Mucosa of stomach (tissue), 1 donor: Measurements from ENCODE around the gene KLHDC8A.
"Not testable (repeated sequence)": the region's sequence is repeated elsewhere in the genome, so short reads cannot be mapped to it uniquely, and the experiment has no call there.

Experiments
- H3K27me3 ChIP-seq: one replicate; pipeline ENCODE4 v1.7.0; 2013; ENCODE audit warnings: mild to moderate bottlenecking, low read length; ENCODE audit not compliant: control insufficient read depth, insufficient read depth
- H3K36me3 ChIP-seq: one replicate; pipeline ENCODE4 v1.7.0; 2013; ENCODE audit warnings: low read length; ENCODE audit not compliant: control insufficient read depth, insufficient read depth
- H3K4me1 ChIP-seq: one replicate; pipeline ENCODE4 v1.7.0; 2013; ENCODE audit warnings: mild to moderate bottlenecking, low read length; ENCODE audit not compliant: control insufficient read depth, insufficient read depth
- H3K4me3 ChIP-seq: one replicate; pipeline ENCODE4 v1.7.0; 2013; ENCODE audit warnings: low read length
- H3K9ac ChIP-seq: one replicate; pipeline ENCODE4 v1.7.0; 2013; ENCODE audit warnings: mild to moderate bottlenecking, low read length, moderate library complexity
- H3K9me3 ChIP-seq: one replicate; pipeline ENCODE4 v1.7.0; 2013; ENCODE audit warnings: mild to moderate bottlenecking, low read length, moderate library complexity; ENCODE audit not compliant: control insufficient read depth
- donor health status: Pancreatic carcinoma.

Gene KLHDC8A

DNA sequence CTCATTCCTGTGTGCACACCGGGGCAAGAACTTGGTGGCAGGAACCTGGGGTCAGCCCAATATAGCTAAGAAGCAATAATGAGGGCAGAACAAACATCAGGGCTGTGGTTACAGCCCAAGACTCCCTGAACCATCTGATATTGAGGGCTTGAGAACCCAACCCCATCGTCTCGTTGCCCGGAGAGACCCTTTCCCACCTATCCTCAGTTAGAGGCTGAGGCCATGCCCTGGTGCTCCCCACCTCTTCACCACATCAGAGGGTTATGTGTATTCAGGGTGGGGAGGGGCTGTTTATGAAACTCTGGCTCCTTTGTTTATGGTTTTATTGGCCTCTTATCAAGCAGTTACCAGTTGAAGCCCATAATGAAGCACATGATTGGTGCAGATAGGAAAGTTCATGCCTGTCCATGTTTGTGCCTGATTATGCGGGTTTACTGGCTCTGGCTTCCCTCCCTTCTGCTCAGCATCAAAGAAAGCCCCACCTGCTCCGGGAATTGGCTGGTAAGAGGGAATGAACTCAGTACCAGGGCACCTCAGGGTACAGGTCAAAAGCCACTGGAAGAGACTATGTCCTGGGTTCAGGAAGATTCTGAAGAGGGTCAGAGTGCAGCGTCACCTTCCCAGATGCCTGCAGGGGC, 49.7 kb downstream of the KLHDC8A start:
- Histone ChIP-seq H3K9ac (no peak overlapping the region), H3K36me3 (peaks cover 16% of the 10 kb centered on the region), H3K4me1 (no peaks in the 10 kb centered on the region), H3K27me3 (no peaks in the 10 kb centered on the region), H3K9me3 (no peaks in the 10 kb centered on the region), H3K4me3 (no peak overlapping the region)

DNA sequence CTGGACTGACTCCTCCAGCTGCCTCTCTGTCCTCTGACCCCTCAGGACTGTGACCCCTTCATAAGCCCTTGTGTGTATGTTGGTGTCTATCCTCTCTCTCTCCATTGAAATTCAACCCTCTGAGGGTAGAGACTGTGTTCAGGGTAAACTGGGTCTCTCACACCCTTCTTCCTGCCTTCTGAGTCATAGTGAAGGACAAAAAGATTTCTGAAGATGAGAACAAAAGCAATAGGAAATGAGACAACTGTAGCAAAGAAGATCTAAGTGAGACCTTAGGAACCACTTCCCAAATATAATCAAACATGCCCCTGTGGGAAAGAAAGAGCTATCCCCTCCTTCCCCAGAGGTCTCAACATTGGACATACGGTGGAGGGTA, 52.0 kb downstream of the KLHDC8A start:
- Histone ChIP-seq H3K9ac (no peak overlapping the region), H3K9me3 (no peaks in the 10 kb centered on the region), H3K4me1 (peaks cover 8% of the 10 kb centered on the region), H3K27me3 (no peaks in the 10 kb centered on the region), H3K4me3 (no peak overlapping the region), H3K36me3 (peaks cover 9% of the 10 kb centered on the region)

DNA sequence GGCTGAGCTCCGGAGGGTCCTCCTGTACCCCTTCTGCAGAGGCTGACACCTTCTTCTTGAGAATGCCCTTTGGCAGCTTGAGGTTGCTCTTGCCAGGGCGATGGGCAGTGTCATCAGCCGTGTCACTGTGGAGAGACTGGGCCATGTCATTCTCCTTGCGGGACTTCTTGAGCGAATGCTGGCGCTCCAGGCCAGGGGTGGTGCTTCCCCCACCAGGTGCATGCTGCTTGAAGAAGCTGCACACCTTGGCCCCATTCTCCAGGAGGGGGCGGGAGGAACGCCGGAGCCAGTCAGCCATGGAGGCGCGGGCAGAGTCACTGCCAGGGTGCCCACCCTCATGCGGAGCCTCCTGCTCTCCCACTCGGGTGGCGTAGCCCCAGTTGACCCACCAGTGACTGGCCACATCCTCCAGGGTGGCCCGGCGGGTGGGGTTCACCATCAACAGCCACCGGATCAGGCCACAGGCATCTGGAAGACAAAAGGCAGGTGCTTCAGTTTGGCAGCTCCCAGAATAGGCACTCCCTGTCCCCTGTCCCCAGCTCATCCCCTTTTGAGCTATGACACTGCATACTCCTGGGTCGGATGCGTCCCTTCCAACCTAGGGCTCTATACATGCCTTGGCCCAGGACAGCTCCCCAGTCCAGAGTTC, 52.6 kb downstream of the KLHDC8A start:
- no peak overlapping the region for H3K9ac ChIP-seq
- no peak overlapping the region for H3K4me3 ChIP-seq
- H3K27me3 ChIP-seq = no peaks in the 10 kb centered on the region
- H3K36me3 ChIP-seq = peaks cover 9% of the 10 kb centered on the region
- H3K4me1 ChIP-seq = peaks cover 8% of the 10 kb centered on the region
- no peaks in the 10 kb centered on the region for H3K9me3 ChIP-seq

DNA sequence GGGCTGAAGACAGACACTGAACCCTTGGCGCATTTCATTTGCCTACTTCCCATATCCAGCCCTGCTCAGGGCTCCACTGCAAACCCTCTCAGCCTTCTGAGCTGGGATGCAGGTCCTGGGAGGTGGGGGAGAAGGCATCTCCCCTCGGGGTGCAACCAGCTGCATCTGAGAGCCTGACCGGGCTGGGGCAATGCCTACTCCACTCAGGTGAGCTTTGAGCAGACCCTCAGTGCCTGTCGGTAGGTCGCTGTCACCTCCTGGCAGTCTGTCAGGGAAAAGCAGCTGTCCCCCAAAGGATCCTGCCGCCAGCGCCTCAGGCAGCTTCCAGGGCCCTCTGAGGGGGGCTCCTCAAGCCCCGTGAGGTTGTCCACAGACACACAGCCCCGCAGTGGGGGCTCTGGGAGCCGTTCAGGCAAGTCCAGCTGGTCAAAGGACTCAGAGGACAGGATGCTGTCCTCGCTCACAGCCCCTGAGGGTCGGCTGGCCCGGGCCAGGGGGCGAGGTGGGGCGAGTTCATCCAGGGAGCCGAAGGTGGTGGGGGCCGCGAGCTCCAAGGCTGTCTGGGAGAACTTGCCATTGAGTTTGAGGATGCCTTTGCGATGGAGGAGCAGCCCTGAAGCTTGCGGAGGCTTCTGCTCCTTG, 53.4 kb downstream of the KLHDC8A start:
- Histone ChIP-seq H3K36me3 (peaks cover 2% of the 10 kb centered on the region), H3K27me3 (no peaks in the 10 kb centered on the region), H3K9ac (no peak overlapping the region), H3K4me1 (peaks cover 8% of the 10 kb centered on the region), H3K9me3 (no peaks in the 10 kb centered on the region), H3K4me3 (no peak overlapping the region)

DNA sequence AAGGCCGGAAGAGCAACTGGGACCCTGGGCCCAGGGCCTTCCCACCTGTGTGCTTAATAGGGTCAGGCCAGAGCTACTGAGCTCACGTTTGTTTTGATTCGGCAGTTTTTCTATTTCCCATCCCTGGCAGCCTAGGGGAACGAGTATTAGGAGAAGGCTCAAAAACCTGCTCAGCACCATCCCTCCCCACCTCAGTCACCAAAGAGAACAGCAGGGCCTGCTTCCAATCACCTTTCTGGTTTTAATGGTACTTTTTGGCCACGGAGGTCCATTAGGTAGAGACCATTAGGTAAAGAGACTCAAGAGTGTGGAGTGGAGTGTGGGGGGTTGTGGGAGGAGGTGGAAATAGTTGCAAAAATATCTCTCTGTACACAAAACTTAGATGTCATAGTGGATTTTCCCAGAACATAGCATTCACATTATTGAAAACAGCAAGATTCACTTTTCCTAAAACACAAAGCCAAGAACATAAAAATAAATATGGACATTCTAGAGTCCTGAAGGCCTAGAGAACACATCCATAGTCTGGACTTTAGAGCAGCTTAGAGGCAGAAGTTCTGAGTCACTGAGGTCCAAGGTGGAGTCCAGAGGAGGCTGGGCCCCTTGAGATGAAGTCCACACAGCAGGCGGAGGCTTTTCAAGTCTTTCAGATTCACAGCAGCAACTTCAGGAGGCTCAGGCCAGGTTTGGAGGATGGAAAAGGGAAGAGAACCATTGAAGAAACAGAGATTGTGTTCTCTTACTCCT, 54.7 kb downstream of the KLHDC8A start:
- Histone ChIP-seq H3K36me3 (no peaks in the 10 kb centered on the region), H3K4me3 (no peak overlapping the region), H3K9me3 (no peaks in the 10 kb centered on the region), H3K27me3 (no peaks in the 10 kb centered on the region), H3K4me1 (peaks cover 8% of the 10 kb centered on the region), H3K9ac (peak overlapping the region; percentile 13)

DNA sequence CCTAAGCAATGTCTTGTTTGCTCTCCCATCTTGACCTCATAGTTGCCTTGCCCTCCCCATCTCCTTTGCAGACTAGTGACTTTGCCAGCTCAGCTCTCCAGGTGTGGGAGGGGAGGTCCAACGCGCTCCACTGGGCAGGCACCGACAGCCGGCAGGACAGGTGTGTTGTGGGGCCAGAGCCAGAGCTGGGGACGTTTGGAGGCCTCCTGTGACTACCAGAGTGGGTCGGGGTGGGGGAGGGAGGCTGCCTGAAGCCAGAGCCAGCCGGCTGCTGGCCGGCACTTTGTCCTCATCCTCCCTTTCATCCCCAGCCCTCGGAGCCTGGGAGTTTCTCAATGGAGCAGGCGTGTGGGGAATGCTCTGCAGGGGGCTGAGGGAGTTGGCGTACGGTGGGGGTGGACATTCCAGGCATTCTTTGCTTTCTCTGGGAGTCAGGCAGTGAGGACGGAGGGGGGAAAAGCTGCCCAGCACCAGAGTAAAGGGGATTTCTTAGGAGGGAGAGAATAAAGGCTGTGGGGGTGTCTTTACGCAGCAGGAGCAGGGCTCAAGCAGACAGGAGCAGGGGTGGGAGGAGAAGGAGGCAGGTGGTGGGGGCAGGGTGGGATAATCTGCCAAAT, 55.4 kb downstream of the KLHDC8A start:
- H3K9ac ChIP-seq = peak overlapping the region; percentile 13
- H3K36me3 ChIP-seq = no peaks in the 10 kb centered on the region
- H3K4me3 ChIP-seq = no peak overlapping the region
- no peaks in the 10 kb centered on the region for H3K27me3 ChIP-seq
- H3K4me1 ChIP-seq = peaks cover 8% of the 10 kb centered on the region
- no peaks in the 10 kb centered on the region for H3K9me3 ChIP-seq

DNA sequence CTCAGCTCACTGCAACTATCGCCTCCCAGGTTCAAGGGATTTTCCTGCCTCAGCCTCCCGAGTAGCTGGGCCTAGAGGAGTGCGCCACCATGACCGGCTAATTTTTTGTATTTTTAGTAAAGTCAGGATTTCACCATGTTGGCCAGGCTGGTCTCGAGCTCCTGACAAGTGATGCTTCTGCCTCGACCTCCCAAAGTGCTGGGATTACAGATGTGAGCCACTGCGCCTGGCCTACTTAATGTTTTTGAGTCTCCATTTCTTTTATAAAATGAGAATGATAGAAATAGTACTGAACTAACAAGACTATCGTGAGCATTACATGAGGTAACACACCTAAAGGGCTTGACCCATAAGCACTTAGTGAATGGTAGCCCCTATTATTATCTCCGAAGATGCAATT, 56.6 kb downstream of the KLHDC8A start:
- Histone ChIP-seq H3K27me3 (no peaks in the 10 kb centered on the region), H3K36me3 (no peaks in the 10 kb centered on the region), H3K4me3 (no peak overlapping the region), H3K9ac (no peak overlapping the region), H3K4me1 (peaks cover 8% of the 10 kb centered on the region), H3K9me3 (no peaks in the 10 kb centered on the region)

DNA sequence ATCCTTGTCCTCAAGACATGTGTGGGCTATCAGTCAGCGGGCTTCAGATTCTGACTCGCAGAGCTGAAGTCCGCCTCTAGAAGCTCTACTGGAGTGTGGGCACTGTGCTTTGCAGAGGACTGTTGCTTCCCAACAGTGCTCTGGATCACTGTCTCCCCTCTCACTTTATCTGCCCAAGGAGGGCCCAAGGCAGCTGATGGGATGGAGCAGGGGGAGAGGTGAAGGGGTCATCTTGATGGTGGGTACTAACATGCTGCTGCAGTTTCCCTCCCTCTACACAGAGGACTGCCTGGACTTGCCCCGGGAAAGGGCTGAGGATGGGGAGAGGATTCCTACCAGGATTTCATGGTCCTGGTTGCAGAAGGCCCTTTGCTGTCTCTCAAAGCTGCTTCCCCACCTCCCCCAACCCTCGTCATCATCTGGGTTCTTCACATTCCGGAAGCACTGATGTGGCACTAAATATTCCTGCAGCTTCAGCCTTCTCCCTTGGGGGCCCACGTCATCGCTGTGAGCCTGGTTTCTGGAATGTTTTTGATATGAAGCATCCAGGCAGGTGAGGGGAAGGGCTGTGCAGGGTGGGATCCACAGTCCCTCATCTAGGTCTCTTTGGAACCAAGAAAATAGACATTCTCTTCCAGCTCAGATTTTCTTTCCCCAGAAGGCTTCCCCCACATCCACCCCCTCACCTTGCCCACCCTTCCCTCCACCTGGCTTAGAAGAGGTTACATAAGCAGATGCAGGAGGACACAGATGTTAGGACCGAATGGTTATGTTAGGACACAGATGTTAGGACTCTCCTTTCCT, 58.3 kb downstream of the KLHDC8A start:
- H3K4me1 ChIP-seq = peaks cover 13% of the 10 kb centered on the region

DNA sequence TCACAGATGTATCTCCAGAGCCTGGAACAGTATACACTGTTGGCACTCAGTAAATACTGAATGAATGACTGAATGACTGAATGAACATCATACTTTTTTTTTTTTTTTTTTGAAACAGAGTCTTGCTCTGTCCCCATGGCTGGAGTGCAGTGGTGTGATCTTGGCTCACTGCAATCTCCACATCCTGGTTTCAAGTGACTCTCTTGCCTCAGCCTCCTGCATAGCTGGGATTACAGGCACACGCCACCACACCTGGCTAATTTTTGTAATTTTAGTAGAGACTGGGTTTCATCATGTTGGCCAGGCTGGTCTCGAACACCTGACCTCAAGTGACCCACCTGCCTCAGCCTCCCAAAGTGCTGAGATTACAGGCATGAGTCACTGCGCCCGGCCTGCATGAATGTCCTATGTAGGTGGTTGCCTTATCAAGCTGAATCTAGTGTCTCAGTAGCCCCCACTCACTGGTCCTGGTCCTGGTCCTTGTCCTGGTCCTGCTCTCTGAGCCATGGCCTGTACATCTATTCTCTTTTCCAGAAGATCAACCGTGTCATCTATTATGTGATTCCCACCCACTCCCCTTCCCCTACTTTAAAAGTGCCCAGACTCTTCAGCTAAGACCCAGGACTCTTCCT, 59.1 kb downstream of the KLHDC8A start:
- H3K4me3 ChIP-seq, H3K9me3 ChIP-seq, H3K36me3 ChIP-seq, H3K27me3 ChIP-seq, H3K9ac ChIP-seq: not testable (repeated sequence)
- H3K4me1 ChIP-seq = peaks cover 13% of the 10 kb centered on the region

More for the DNA sequence above, 58.3 kb downstream of the KLHDC8A start:
- H3K9me3 ChIP-seq = no peaks in the 10 kb centered on the region
- H3K4me3 ChIP-seq = no peak overlapping the region
- H3K27me3 ChIP-seq = no peaks in the 10 kb centered on the region
- no peak overlapping the region for H3K9ac ChIP-seq
- H3K36me3 ChIP-seq = no peaks in the 10 kb centered on the region

DNA sequence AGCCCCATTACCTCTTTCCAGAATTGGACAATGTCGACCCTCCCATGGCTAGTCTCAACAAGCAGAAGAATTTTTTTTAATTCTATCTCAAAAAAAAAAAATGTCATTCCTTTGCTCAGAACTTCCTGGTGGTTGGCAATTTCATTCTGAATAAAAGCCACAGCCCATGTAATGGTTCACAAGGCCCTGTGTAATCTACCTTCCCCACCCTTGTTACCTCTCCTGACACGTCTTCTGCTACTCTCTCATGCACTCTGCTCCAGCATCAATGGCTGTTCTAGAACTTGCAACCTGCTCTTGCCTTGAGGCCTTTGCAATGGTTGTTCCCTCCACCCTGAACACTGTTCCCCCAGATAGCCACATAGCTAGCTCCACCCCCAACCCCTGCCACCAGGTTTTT, 60.6 kb downstream of the KLHDC8A start:
- Histone ChIP-seq H3K9me3 (no peaks in the 10 kb centered on the region), H3K36me3 (no peaks in the 10 kb centered on the region), H3K4me1 (peaks cover 7% of the 10 kb centered on the region), H3K4me3 (no peak overlapping the region), H3K9ac (no peak overlapping the region), H3K27me3 (no peaks in the 10 kb centered on the region)

DNA sequence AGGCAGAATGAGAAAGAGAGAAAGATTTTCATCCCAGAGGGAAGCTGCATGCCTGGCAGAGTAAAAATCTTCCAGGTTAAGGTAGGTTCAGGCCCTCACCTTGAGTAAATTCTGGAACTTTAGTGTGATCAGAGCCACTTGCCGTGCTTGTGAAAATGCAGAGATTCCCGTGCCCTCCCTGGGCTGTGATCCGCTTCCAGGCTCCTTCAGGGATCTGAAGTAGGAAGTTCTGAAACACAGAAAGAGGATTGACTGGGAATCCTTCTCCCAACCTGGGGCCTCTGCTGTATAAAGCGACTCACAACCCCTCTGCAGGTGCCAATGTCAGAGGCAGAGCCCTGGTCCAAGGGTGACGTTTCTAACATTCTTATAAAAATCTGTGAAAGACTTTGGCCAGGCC, 61.8 kb downstream of the KLHDC8A start:
- H3K27me3 ChIP-seq = no peaks in the 10 kb centered on the region
- no peak overlapping the region for H3K4me3 ChIP-seq
- H3K9me3 ChIP-seq = no peaks in the 10 kb centered on the region
- no peaks in the 10 kb centered on the region for H3K36me3 ChIP-seq
- peaks cover 5% of the 10 kb centered on the region for H3K4me1 ChIP-seq
- no peak overlapping the region for H3K9ac ChIP-seq
